SK-N-SH (cell line): ENCODE data around the gene EIF4G1.

Experiments used
- CHD2 ChIP-seq: fragments of 150-350 bp; IDR thresholded peaks from 2 replicates; pipeline ENCODE4 v1.6.1; 2018; ENCODE audit warnings: low read length; ENCODE audit not compliant: partially characterized antibody
- CTCF ChIP-seq: fragments of 200-600 bp; sonication (generic); IDR thresholded peaks from 2 replicates; pipeline ENCODE4 v1.6.1; 2017; ENCODE audit warnings: antibody characterized with exemption, mild to moderate bottlenecking, moderate library complexity
- NRF1 ChIP-seq: IDR thresholded peaks from 2 replicates; pipeline ENCODE4 v1.6.1; 2012; ENCODE audit warnings: low read depth, mild to moderate bottlenecking, low read length
- POLR2AphosphoS5 ChIP-seq: IDR thresholded peaks from 2 replicates; pipeline ENCODE4 v1.6.1; 2012; ENCODE audit warnings: low read depth, low read length

- TF ChIP-seq CHD2, result no peak
- no peak for TF ChIP-seq CTCF
- no peak for TF ChIP-seq NRF1
- TF ChIP-seq POLR2AphosphoS5, result no peak
Measured at GRCh38 chr3:184384342-184384741, 69.9 kb downstream of the EIF4G1 start.
